ENCODE measurements around the gene BMAL1. TPM values are rescaled to one million over a fixed set of nuclear protein-coding genes. Genes with fewer than 3 reads are reported as not detected.

BMAL1 gene
- polyA plus RNA-seq, 3 donors = 10.2 to 43.4 (median 11.5) TPM

DNA sequence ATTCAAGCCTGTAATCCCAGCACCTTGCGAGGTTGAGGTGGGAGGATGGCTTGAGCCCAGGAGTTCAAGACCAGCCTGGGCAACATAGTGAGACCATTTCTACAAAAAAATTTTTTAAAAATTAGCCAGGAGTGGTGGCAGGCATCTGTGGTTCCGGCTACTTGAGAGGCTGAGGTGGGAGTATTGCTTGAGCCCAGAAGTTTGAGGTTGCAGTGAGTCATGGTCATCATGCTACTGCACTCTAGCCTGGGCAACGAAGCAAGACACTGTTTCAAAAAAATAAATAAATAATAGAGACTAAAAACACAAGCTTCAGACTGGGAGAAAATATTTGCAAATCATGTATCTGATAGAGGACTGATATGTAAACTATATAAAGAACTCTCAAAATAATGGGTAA is 152.2 kb downstream of the BMAL1 start:
- no peak overlapping the region for H3K27ac ChIP-seq (ENCODE audit: low read depth in 1 of 2, low read length in 2 of 2)
- intact Hi-C loops (cut with micrococcal nuclease) = no loop called here
- H3K79me2 ChIP-seq (ENCODE audit: insufficient read depth, low read length) = peaks cover 47% of the 10 kb centered on the region
- H2AFZ ChIP-seq (ENCODE audit: insufficient read depth, low read depth, low read length, poor library complexity, severe bottlenecking) = no peak overlapping the region
- no peak for DNase-seq
- no peak overlapping the region for H3K4me2 ChIP-seq (replicated peaks; ENCODE audit: extremely low read depth, low read length, poor library complexity, severe bottlenecking)
- H3K4me1 ChIP-seq (ENCODE audit: control insufficient read depth in 1 of 2, insufficient read depth in 2 of 2, low read length in 2 of 2) = no peaks in the 10 kb centered on the region
- Mint-ChIP-seq H3K27ac (no peak overlapping the region), H3K9me3 (peaks cover 13 to 37% (median 28%) of the 10 kb centered on the region in 7 donors), H3K4me1 (peaks cover 9% of the 10 kb centered on the region), H3K36me3 (peaks cover 9 to 35% of the 10 kb centered on the region in 2 donors), H3K4me3 (no peak overlapping the region), H3K27me3 (ENCODE audit: low read depth in 3 of 3) (no peaks in the 10 kb centered on the region)
- TF ChIP-seq, protein P1, sequence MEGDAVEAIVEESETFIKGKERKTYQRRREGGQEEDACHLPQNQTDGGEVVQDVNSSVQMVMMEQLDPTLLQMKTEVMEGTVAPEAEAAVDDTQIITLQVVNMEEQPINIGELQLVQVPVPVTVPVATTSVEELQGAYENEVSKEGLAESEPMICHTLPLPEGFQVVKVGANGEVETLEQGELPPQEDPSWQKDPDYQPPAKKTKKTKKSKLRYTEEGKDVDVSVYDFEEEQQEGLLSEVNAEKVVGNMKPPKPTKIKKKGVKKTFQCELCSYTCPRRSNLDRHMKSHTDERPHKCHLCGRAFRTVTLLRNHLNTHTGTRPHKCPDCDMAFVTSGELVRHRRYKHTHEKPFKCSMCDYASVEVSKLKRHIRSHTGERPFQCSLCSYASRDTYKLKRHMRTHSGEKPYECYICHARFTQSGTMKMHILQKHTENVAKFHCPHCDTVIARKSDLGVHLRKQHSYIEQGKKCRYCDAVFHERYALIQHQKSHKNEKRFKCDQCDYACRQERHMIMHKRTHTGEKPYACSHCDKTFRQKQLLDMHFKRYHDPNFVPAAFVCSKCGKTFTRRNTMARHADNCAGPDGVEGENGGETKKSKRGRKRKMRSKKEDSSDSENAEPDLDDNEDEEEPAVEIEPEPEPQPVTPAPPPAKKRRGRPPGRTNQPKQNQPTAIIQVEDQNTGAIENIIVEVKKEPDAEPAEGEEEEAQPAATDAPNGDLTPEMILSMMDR (IDR thresholded peaks at IDR 0.05) = no peak
- H3K4me3 ChIP-seq (replicated peaks in 1 of 3; ENCODE audit: low read depth in 2 of 3, low read length in 3 of 3) = no peak overlapping the region
- no CpG with 5 or more reads among the region's 3 CpGs for WGBS (ENCODE audit: insufficient coverage)
- H3K36me3 ChIP-seq (replicated peaks in 1 of 2; ENCODE audit: control insufficient read depth in 1 of 2, insufficient read depth in 2 of 2, low read length in 2 of 2) = no peaks in the 10 kb centered on the region
- no peak overlapping the region for H3K9ac ChIP-seq (ENCODE audit: insufficient read depth, low read length, poor library complexity, severe bottlenecking)
- peaks cover 9 to 15% of the 10 kb centered on the region in 2 donors for H3K9me3 ChIP-seq (replicated peaks in 1 of 2; ENCODE audit: control insufficient read depth in 1 of 2, insufficient read depth in 1 of 2, low read length in 2 of 2)
- peaks cover 14% of the 10 kb centered on the region for H4K20me1 ChIP-seq (ENCODE audit: insufficient read depth, low read length)
- H3K27me3 ChIP-seq (ENCODE audit: control insufficient read depth in 2 of 2, insufficient read depth in 2 of 2, low read length in 2 of 2) = no peaks in the 10 kb centered on the region

DNA sequence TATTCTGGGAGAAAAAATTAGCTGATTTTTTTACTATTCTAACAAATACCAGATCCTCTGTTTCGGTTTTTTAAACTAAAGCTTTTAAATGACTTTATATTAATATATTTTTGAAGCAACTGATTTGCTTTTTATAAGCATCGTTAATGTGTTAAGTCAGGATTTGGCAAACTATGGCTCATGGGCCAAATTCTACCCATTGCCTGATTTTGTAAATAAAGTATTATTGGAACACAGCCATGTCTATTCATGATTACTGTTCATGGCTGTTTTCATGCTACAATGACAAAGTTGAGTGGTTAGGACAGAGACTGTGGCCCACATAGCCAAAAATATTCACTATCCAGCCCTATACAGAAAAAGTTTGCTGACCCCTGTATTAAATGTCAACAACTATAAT is 155.8 kb downstream of the BMAL1 start:
- H3K4me2 ChIP-seq (replicated peaks; ENCODE audit: extremely low read depth, low read length, poor library complexity, severe bottlenecking) = no peak overlapping the region
- H2AFZ ChIP-seq (ENCODE audit: insufficient read depth, low read depth, low read length, poor library complexity, severe bottlenecking) = no peak overlapping the region
- H3K4me1 Mint-ChIP-seq = peaks cover 25% of the 10 kb centered on the region
- H4K20me1 ChIP-seq (ENCODE audit: insufficient read depth, low read length) = peaks cover 31% of the 10 kb centered on the region
- peaks cover 8 to 13% of the 10 kb centered on the region in 2 donors for H3K4me1 ChIP-seq (ENCODE audit: control insufficient read depth in 1 of 2, insufficient read depth in 2 of 2, low read length in 2 of 2)
- TF ChIP-seq, protein P1 (IDR thresholded peaks at IDR 0.05) = no peak
- peaks cover 24% of the 10 kb centered on the region for H3K79me2 ChIP-seq (ENCODE audit: insufficient read depth, low read length)
- no peaks in the 10 kb centered on the region for H3K36me3 ChIP-seq (replicated peaks in 1 of 2; ENCODE audit: control insufficient read depth in 1 of 2, insufficient read depth in 2 of 2, low read length in 2 of 2)
- H3K27ac ChIP-seq (ENCODE audit: low read depth in 1 of 2, low read length in 2 of 2) = no peak overlapping the region
- no peaks in the 10 kb centered on the region for H3K27me3 ChIP-seq (ENCODE audit: control insufficient read depth in 2 of 2, insufficient read depth in 2 of 2, low read length in 2 of 2)
- H3K9me3 ChIP-seq (replicated peaks in 1 of 2; ENCODE audit: control insufficient read depth in 1 of 2, insufficient read depth in 1 of 2, low read length in 2 of 2) = peaks cover 0 to 4% of the 10 kb centered on the region in 2 donors
- H3K27ac Mint-ChIP-seq = no peak overlapping the region
- intact Hi-C loops (cut with micrococcal nuclease) = no loop called here
- WGBS (ENCODE audit: insufficient coverage) = no CpG with 5 or more reads among the region's 2 CpGs
- no peak overlapping the region for H3K4me3 ChIP-seq (replicated peaks in 1 of 3; ENCODE audit: low read depth in 2 of 3, low read length in 3 of 3)
- peaks cover 3 to 15% (median 7%) of the 10 kb centered on the region in 7 donors for H3K9me3 Mint-ChIP-seq
- no peak overlapping the region for H3K9ac ChIP-seq (ENCODE audit: insufficient read depth, low read length, poor library complexity, severe bottlenecking)
- no peak for DNase-seq
- no peak overlapping the region for H3K4me3 Mint-ChIP-seq
- peaks cover 3 to 21% of the 10 kb centered on the region in 2 donors for H3K36me3 Mint-ChIP-seq
- no peaks in the 10 kb centered on the region for H3K27me3 Mint-ChIP-seq (ENCODE audit: low read depth in 3 of 3)

Measured in CD14-positive monocyte (primary cell).